HEK293 (cell line): ENCODE measurements around the gene NOX4.
"Not testable (repeated sequence)": the region's sequence is repeated elsewhere in the genome, so short reads cannot be mapped to it uniquely, and the experiment has no call there.

Experiments
- CTCF ChIA-PET: fragments of 350-600 bp; formaldehyde crosslinking; extraction: SDS; loops from one replicate; lab custom pipeline; 2021; ENCODE audit warnings: antibody characterized with exemption; lab: Yijun Ruan, JAX
- POLR2A ChIA-PET: fragments of 300-600 bp; formaldehyde crosslinking; extraction: SDS; loops from one replicate; lab custom pipeline; 2020; ENCODE audit warnings: antibody characterized with exemption, inconsistent platforms; lab: Yijun Ruan, JAX
- H3K27ac ChIP-seq: fragments of 200-500 bp; sonication (Bioruptor generic); 2 replicates; pipeline ENCODE4 v1.5.1; 2014; ENCODE audit warnings: low read depth, low read length, control low read depth, inconsistent platforms; ENCODE audit errors: extremely low read depth
- H3K36me3 ChIP-seq, 2 experiments: fragments of 200-500 bp in 1 of 2; sonication (Bioruptor generic) in 1 of 2; 1 replicate in 1 of 2; 2 replicates in 1 of 2; pipeline ENCODE4 v1.5.1; 2014 to 2017; ENCODE audit warnings: inconsistent platforms in 2 of 2, low read length in 2 of 2; ENCODE audit not compliant: control insufficient read depth in 2 of 2, insufficient read depth in 1 of 2
- H3K4me1 ChIP-seq: fragments of 200-500 bp; sonication (Bioruptor generic); 2 replicates; pipeline ENCODE4 v1.5.1; 2014; ENCODE audit warnings: mild to moderate bottlenecking, low read length, inconsistent platforms; ENCODE audit not compliant: control insufficient read depth, insufficient read depth
- H3K4me3 ChIP-seq: 2 replicates; pipeline ENCODE4 v1.5.1; 2011; ENCODE audit warnings: low read depth, mild to moderate bottlenecking, control low read depth, low read length, moderate library complexity
- H3K9me3 ChIP-seq: fragments of 200-500 bp; sonication (Bioruptor generic); 2 replicates; pipeline ENCODE4 v1.5.1; 2014; ENCODE audit warnings: low read depth, low read length, inconsistent platforms; ENCODE audit not compliant: control insufficient read depth, insufficient read depth
- KLF16 ChIP-seq: fragments of 450-650 bp; formaldehyde crosslinking; IDR thresholded peaks from 2 replicates; pipeline ENCODE4 v1.5.1; 2017; ENCODE audit warnings: missing biosample characterization, missing genetic modification characterization

Gene NOX4

DNA sequence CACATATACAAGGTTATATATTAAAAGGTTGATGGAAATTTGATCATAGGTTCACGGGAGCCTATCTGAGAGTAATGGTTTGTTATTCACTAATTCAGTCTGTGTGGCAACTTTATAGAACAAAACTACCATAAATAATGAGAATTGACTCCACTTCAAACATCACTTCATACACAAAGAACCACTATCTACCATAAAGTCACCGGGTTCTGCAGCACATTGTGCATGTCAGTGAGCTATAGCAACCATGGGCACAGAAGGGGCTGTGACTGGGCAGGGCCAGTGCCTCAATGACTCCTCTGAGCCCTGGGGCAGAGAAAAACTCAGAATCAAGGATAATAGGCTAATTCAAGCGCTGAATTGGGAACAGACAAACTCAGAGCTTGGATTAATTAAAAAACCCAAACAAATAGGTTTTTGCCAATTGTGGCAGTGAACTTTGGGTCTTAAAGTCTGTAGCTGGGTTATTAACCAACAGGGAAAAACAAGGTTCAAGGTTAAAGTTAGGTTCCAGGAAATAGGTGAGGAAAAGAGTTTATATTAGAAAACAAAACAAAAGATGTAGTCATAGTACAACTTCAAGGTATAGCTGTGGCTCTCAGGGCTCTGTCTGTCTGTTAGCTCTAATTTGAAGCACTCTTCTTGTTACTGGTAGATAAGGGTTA, 181.7 kb downstream of the NOX4 start:
- H3K9me3 ChIP-seq, H3K4me1 ChIP-seq, CTCF ChIA-PET, H3K4me3 ChIP-seq, POLR2A ChIA-PET, H3K27ac ChIP-seq, H3K36me3 ChIP-seq: not testable (repeated sequence)

DNA sequence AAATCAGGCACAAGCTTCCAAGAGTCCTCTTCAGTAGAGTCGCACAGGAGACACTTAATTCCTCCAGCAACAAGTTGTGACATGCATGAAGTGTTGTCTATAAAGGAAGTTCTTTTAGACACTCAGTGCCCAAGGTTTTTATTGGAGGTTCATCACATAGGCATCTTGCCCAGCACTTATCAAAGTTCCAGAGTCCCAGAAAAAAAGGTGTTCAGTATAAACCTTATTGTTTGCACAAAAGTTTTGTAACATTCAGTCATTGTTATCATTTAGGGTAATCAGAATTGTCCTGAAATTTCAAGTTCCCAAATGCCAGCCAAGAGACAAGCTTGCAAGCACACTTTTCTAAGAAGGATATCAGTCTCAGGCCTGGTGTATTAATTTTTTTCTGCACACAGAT, 182.9 kb downstream of the NOX4 start:
- POLR2A ChIA-PET, H3K9me3 ChIP-seq, H3K4me1 ChIP-seq, H3K4me3 ChIP-seq, H3K27ac ChIP-seq, CTCF ChIA-PET, H3K36me3 ChIP-seq: not testable (repeated sequence)

DNA sequence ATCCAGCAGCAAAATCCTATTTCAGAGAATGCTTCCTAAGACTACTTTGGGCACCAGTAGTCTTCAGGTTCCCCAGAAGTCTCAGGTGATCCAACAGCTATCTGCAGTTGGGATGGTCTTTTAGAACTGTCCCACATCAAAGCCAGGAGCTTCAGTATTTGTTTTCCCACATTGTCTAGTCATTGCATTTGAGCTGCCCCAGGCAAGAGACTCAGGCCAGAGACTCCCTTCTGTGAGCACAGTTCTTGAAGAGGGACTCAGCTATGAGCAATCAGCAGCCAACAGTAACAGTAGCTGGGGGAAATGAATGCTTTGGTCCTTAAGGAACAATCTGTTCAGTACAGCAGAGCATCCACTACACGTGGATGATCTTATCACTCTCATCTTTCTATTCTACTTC, 188.1 kb downstream of the NOX4 start:
- H3K27ac ChIP-seq, H3K4me1 ChIP-seq, H3K4me3 ChIP-seq, CTCF ChIA-PET, H3K36me3 ChIP-seq, POLR2A ChIA-PET, H3K9me3 ChIP-seq: not testable (repeated sequence)

DNA sequence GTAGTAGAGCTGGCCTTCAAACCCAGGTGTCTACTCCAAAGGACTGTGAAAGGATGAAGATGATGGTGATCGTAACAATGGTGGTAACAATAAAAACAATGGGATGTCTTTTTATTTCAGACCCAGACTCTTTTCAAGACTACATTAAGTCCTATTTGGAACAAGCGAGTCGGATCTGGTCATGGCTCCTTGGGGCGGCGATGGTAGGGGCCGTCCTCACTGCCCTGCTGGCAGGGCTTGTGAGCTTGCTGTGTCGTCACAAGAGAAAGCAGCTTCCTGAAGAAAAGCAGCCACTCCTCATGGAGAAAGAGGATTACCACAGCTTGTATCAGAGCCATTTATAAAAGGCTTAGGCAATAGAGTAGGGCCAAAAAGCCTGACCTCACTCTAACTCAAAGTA, 196.2 kb downstream of the NOX4 start:
- H3K9me3 ChIP-seq, H3K36me3 ChIP-seq, H3K4me1 ChIP-seq, H3K27ac ChIP-seq, CTCF ChIA-PET, H3K4me3 ChIP-seq, POLR2A ChIA-PET: not testable (repeated sequence)

GRCh38 chr11:89293965-89294679, 197.1 kb downstream of the NOX4 start:
- H3K4me3 ChIP-seq = no peak overlapping the region
- no peak overlapping the region for H3K27ac ChIP-seq
- no peak for TF ChIP-seq KLF16 (tag by site-specific recombination)
- TF ChIP-seq, all 188 proteins: peak for 0
- ChIA-PET POLR2A (no interaction called here), CTCF (no interaction called here)
- no peaks in the 10 kb centered on the region for H3K4me1 ChIP-seq
- H3K9me3 ChIP-seq = no peaks in the 10 kb centered on the region
- no peaks in the 10 kb centered on the region for H3K36me3 ChIP-seq

GRCh38 chr11:89288004-89288403, 203.2 kb downstream of the NOX4 start:
- H3K4me1 ChIP-seq, CTCF ChIA-PET, H3K4me3 ChIP-seq, H3K27ac ChIP-seq, POLR2A ChIA-PET, H3K9me3 ChIP-seq, H3K36me3 ChIP-seq: not testable (repeated sequence)

GRCh38 chr11:89286601-89287000, 204.6 kb downstream of the NOX4 start:
- H3K4me3 ChIP-seq, H3K4me1 ChIP-seq, CTCF ChIA-PET, H3K27ac ChIP-seq, H3K36me3 ChIP-seq, POLR2A ChIA-PET, H3K9me3 ChIP-seq: not testable (repeated sequence)

DNA sequence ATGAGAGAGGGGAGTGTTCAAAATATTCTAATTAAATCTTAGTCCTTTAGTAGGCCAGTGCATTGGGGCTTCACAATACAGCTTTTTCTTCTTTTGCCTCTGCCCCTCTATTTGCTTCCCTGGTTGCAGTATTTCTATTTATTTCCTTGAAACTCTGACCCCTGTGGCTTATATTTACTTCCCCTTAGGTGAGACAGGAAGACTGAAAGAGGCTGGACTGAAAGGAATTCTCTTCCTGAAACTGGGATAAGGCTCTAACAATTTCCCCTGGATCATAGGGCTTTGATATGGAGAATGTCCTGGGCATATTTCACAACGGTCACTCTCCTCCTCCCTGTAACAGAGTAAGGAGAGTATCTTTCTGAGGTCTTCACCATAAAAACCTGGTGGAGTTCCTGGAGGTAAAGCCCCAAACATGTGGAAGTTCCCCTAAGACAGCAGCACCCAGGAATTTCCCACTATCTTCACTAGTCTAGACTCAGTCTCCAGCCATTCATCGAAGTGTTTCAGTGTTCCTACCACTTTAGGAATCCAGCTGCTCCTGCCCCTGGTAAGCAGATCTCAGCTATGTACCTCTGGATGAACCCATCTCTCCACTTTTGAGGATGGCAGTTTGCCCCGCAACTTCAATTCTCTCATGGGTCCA, 210.0 kb downstream of the NOX4 start:
- H3K27ac ChIP-seq, H3K4me3 ChIP-seq, H3K9me3 ChIP-seq, POLR2A ChIA-PET, H3K4me1 ChIP-seq, H3K36me3 ChIP-seq, CTCF ChIA-PET: not testable (repeated sequence)
